MV-4-11 (cell line): Measurements from ENCODE around the gene MYL3.
A peak's percentile ranks its signal among the peaks of the same experiment; 100 is the strongest.

ENCODE experiments used
- DNase-seq: peaks from one replicate; lab custom pipeline; 2025; lab: John Stamatoyannopoulos, UW

MYL3 gene

GRCh38 chr3:46865031-46865507 lies 1.8 kb upstream of the MYL3 start:
- peak; percentile 41 for DNase-seq

GRCh38 chr3:46864061-46864881 lies 1.0 kb upstream of the MYL3 start:
- no peak for DNase-seq

- no peak for DNase-seq
Measured at GRCh38 chr3:46862369-46863025, 747 bp downstream of the MYL3 start.

GRCh38 chr3:46861605-46862368 lies 1.5 kb downstream of the MYL3 start:
- DNase-seq = no peak

- DNase-seq = no peak
Measured at GRCh38 chr3:46860810-46861604, 2.2 kb downstream of the MYL3 start.

- no peak for DNase-seq
Measured at GRCh38 chr3:46860017-46860809, 3.0 kb downstream of the MYL3 start.

GRCh38 chr3:46859001-46859710 lies 4.1 kb downstream of the MYL3 start:
- no peak for DNase-seq

- no peak for DNase-seq
Measured at GRCh38 chr3:46858456-46858855, 4.8 kb downstream of the MYL3 start.

GRCh38 chr3:46857485-46858341 lies 5.5 kb downstream of the MYL3 start:
- no peak for DNase-seq

GRCh38 chr3:46856576-46857471 lies 6.4 kb downstream of the MYL3 start:
- DNase-seq = no peak

GRCh38 chr3:46854555-46854991 lies 8.7 kb downstream of the MYL3 start:
- DNase-seq = no peak

- no peak for DNase-seq
Measured at GRCh38 chr3:46853441-46854415, 9.5 kb downstream of the MYL3 start.

- DNase-seq = no peak
Measured at GRCh38 chr3:46852839-46853355, 10.3 kb downstream of the MYL3 start.

- no peak for DNase-seq
Measured at GRCh38 chr3:46852334-46852720, 10.9 kb downstream of the MYL3 start.

GRCh38 chr3:46851364-46852333 lies 11.6 kb downstream of the MYL3 start:
- no peak for DNase-seq

GRCh38 chr3:46850468-46850779 lies 12.8 kb downstream of the MYL3 start:
- no peak for DNase-seq
